WTC11 (cell line): ENCODE measurements around the gene INTS4.

ENCODE experiments used
- CBFB ChIP-seq: sonication (generic); formaldehyde crosslinking; IDR thresholded peaks from 2 replicates; pipeline ENCODE4 v1.8.1; 2022; ENCODE audit warnings: mild to moderate bottlenecking, low read depth, missing genetic modification reagents
- FOXJ3 ChIP-seq: sonication (generic); formaldehyde crosslinking; IDR thresholded peaks from 2 replicates; pipeline ENCODE4 v1.9.0; 2021; ENCODE audit warnings: missing genetic modification reagents, mild to moderate bottlenecking, borderline replicate concordance
- FOXK1 ChIP-seq: sonication (generic); formaldehyde crosslinking; IDR thresholded peaks from 2 replicates; pipeline ENCODE4 v1.8.0; 2022; ENCODE audit warnings: mild to moderate bottlenecking, moderate library complexity, missing genetic modification reagents
- IRF2 ChIP-seq: sonication (generic); formaldehyde crosslinking; IDR thresholded peaks from 2 replicates; pipeline ENCODE4 v1.8.0; 2022; ENCODE audit warnings: low read depth, missing genetic modification reagents, borderline replicate concordance
- MAX ChIP-seq: sonication (generic); formaldehyde crosslinking; IDR thresholded peaks from 2 replicates; pipeline ENCODE4 v1.8.0; 2022; ENCODE audit warnings: mild to moderate bottlenecking, missing genetic modification reagents
- USF2 ChIP-seq: sonication (generic); formaldehyde crosslinking; IDR thresholded peaks from 2 replicates; pipeline ENCODE4 v1.8.1; 2023; ENCODE audit warnings: mild to moderate bottlenecking, missing genetic modification reagents, moderate library complexity
- ZNF416 ChIP-seq: fragments of 250-450 bp; sonication (Bioruptor Pico); IDR thresholded peaks from 2 replicates; pipeline ENCODE4 v1.9.0; 2021; ENCODE audit warnings: mild to moderate bottlenecking, inconsistent platforms
- ZNF532 ChIP-seq: fragments of 250-450 bp; sonication (Bioruptor Pico); IDR thresholded peaks from 2 replicates; pipeline ENCODE4 v1.9.0; 2021; ENCODE audit warnings: mild to moderate bottlenecking, borderline replicate concordance
- TF ChIP-seq, protein P1 (sequence below): fragments of 200-600 bp; IDR thresholded peaks from 2 replicates; pipeline ENCODE4 v1.8.0; 2022; ENCODE audit warnings: antibody characterized with exemption

GRCh38 chr11:78020246-78020645 is 25.8 kb upstream of the INTS4 start:
- TF ChIP-seq, protein P1, sequence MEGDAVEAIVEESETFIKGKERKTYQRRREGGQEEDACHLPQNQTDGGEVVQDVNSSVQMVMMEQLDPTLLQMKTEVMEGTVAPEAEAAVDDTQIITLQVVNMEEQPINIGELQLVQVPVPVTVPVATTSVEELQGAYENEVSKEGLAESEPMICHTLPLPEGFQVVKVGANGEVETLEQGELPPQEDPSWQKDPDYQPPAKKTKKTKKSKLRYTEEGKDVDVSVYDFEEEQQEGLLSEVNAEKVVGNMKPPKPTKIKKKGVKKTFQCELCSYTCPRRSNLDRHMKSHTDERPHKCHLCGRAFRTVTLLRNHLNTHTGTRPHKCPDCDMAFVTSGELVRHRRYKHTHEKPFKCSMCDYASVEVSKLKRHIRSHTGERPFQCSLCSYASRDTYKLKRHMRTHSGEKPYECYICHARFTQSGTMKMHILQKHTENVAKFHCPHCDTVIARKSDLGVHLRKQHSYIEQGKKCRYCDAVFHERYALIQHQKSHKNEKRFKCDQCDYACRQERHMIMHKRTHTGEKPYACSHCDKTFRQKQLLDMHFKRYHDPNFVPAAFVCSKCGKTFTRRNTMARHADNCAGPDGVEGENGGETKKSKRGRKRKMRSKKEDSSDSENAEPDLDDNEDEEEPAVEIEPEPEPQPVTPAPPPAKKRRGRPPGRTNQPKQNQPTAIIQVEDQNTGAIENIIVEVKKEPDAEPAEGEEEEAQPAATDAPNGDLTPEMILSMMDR = no peak
- TF ChIP-seq IRF2 = no peak
- TF ChIP-seq ZNF416 (CRISPR knock-in tag) = no peak
- TF ChIP-seq FOXK1 (CRISPR knock-in tag) = no peak
- TF ChIP-seq ZNF532 (CRISPR knock-in tag) = no peak
- no peak for TF ChIP-seq CBFB (CRISPR knock-in tag)
- TF ChIP-seq MAX (CRISPR knock-in tag) = no peak
- no peak for TF ChIP-seq USF2 (CRISPR knock-in tag)
- no peak for TF ChIP-seq FOXJ3 (CRISPR knock-in tag)
